GM21447 (cell line): ENCODE measurements around the gene SLC37A1.
A peak's percentile ranks its signal among the peaks of the same experiment; 100 is the strongest.

Source experiments
- ATAC-seq: cut with Tn5 transposase; IDR thresholded peaks from one replicate; pipeline ENCODE4 v1.9.1; 2021; ENCODE audit not compliant: unreplicated experiment

The SLC37A1 gene

DNA sequence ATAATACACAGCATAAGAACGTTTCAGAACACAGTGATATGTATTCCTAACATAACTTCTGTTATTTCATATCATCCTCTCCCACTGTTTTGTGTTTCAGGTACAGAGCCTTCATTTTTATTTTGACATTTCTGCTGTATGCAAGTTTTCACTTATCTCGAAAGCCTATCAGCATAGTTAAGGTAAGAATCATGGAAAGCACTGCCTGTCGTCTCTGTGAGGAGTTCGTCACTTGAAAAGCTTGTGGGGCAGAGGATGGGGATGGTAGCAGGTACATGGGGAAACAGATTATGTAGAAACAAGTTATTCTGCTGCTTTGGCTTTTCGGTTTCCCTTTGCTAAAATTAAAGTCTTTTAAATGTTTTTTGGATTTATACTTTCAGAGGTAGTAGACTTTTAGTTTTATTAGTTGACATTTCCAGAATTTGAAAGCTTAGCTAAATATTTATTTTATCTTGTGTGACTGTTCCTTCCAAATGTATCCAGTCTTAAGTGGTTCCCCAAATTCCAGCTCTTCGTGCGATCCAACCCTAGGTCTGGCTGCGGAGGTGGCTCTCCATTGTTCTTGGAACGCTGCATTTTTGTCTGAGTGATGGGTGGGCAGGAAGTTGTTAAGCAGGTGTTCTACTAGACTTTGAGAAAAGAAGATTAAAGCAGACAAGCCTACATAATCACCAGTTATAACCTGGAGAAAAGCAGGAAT, 12.2 kb downstream of the SLC37A1 start:
- ATAC-seq, result no peak

GRCh38 chr21:42526379-42526727, 12.7 kb downstream of the SLC37A1 start:
- no peak for ATAC-seq

- ATAC-seq, result no peak
Observed at GRCh38 chr21:42527127-42527488, 13.5 kb downstream of the SLC37A1 start.

DNA sequence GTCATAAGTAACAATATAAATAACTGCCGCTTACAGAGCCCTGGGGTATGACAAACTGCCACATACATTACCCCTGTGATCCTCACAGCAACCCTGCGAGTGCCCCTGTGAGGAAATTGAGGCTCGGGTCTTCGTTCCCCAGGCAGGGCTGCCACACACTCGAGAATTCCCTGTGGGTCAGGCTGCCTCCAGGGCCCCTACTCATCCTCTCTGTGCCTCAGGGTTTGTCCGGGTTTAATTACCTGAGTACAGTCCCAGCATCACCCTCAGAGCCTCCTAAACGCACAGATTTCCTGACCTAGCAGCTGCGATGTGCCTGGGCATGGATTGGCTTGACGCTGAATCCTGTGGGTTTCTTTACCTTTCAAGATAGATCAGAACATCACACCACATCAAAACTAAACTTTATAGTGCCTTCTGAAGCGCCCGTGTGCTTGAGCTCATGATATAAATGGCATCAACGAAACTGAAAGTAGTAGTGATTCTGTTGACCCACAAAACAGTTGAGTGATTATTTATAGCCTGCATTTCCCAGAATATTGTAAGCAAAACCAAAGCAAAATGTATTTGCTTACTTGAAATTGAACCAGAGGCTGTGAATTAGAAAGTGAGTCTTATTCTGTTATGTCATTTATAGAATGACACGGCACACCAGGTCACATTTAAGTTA, 14.0 kb downstream of the SLC37A1 start:
- ATAC-seq, result no peak

GRCh38 chr21:42530167-42530518, 16.5 kb downstream of the SLC37A1 start:
- no peak for ATAC-seq

- no peak for ATAC-seq
Observed at GRCh38 chr21:42531771-42532170, 18.1 kb downstream of the SLC37A1 start.

DNA sequence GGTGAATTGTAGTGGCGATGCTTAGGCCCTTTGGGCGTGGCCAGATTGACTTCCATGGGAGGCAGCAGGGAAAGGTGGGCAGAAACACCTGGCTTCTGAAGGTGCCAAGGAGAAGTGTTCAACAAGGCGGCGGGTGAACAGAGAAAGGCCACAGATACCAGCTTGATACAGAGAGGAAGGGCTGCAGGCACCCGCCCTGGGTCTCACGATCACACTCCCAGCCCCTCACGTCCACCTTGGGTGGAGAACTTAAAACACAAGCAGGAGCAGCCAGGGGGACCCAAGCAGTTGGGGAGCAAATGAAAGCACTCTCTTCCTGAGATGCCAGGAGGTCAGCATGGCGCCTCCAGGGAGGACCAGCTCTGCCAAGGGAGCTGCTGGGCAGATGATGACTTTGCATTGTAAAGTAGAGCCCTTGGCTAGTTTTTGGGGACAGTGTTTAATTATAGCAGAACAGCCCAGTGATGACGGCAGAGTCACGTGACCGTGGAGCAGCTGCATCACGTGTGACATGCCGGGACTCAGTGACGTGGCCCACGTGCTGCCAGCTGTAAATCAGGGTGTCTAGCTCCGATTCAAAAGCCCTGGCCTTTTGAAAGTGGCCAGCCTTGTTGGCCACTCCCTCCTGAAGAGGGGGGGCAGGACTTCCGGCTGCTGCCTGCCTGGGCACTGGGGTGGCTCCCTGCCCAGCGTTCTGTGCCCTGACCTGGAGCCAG, 19.0 kb downstream of the SLC37A1 start:
- ATAC-seq, result no peak

GRCh38 chr21:42533306-42533962, 19.8 kb downstream of the SLC37A1 start:
- ATAC-seq, result no peak

- no peak for ATAC-seq
Observed at GRCh38 chr21:42533963-42534355, 20.3 kb downstream of the SLC37A1 start.

- peak; percentile 37 for ATAC-seq
Observed at GRCh38 chr21:42534421-42535378, 21.0 kb downstream of the SLC37A1 start.

DNA sequence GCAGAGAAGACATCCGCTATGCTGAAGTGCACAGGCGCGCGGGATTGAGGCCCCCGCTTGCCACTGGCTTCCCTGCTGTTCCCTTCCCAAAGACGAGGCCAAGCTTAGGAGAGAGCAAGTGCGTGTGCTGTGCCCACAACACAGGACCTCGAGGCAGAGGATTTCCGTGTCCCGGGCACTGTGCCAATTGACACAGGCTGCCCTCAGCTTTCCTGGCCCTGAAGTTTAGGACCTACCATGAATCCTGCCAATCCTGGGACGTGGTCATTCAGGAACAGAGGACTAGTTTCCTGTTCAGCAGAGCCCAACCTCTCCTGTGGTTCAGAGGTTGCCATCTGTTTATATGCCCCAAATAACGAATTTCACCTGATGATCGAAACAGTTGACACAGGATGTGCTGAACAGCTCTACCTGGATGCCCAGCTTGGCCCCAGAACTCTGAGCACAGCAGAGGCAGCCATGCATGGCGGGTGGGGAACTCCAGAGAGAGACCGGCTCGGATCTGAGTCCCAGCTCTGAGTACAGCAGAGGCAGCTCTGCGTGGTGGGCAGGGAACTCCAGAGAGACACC, 22.0 kb downstream of the SLC37A1 start:
- peak; percentile 56 for ATAC-seq

GRCh38 chr21:42536601-42537000, 22.9 kb downstream of the SLC37A1 start:
- no peak for ATAC-seq

- no peak for ATAC-seq
Observed at GRCh38 chr21:42537106-42537742, 23.6 kb downstream of the SLC37A1 start.

- ATAC-seq, result no peak
Observed at GRCh38 chr21:42538479-42539275, 25.0 kb downstream of the SLC37A1 start.

DNA sequence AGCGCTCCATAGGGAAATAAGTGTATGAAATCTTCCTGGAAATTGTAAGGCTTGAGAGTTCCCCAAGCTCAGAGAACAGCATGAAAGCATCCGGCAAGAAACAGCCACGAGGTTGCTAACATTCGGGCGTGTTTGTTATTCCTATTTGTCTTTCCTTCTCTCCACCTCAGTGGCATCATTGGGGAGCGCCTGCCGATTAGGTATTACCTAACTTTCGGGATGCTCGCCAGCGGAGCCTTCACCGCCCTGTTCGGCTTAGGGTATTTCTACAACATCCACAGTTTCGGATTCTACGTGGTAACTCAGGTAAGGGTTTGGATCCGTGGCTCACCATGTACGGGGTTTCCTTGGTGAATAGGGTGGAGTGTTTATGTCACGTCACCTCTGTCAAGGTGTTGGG, 25.7 kb downstream of the SLC37A1 start:
- no peak for ATAC-seq

DNA sequence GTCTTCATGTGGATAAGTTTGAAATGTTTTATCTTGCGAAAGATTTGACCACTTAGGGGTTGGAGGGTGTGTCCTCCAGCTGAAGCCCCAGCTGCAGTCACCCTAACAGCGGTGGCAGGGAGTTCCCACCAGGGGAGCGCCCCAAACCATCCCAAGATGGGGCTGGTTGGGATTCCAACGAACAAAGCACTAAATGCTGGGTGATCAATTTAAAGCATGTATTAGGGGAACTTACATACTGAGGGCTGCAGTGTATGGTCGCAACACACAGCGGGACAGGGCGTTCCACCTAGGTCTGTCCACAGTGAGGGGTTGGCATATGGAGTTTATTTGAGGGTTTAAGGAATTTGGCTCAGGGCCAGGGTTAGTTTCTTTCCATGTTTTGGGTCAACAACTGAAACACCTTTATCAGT, 26.3 kb downstream of the SLC37A1 start:
- no peak for ATAC-seq

GRCh38 chr21:42540396-42540795, 26.7 kb downstream of the SLC37A1 start:
- no peak for ATAC-seq

GRCh38 chr21:42541174-42541573, 27.5 kb downstream of the SLC37A1 start:
- ATAC-seq, result no peak

GRCh38 chr21:42541618-42542017, 28.0 kb downstream of the SLC37A1 start:
- ATAC-seq, result no peak
